NCI-H748 (cell line): ENCODE data around the gene NPW.

Source experiments
- DNase-seq: peaks from one replicate; lab custom pipeline; 2025; ENCODE audit not compliant: unreplicated experiment; lab: John Stamatoyannopoulos, UW

NPW gene

GRCh38 chr16:2019518-2019920 lies at the start of gene NPW:
Gene NPW (plus strand): TSS chr16:2019785.
- DNase-seq = peak; percentile 28

GRCh38 chr16:1971796-1972489 lies 47.6 kb upstream of the NPW start, which contains the start of gene TBL3:
Gene TBL3 (plus strand): TSS chr16:1972053. CDS start chr16:1972165, 112 bp downstream.
- DNase-seq = peak; percentile 91

- no peak for DNase-seq
These were observed 47.1 kb upstream of the NPW start for GRCh38 chr16:1972490-1972877.

- no peak for DNase-seq
These were observed 46.0 kb upstream of the NPW start for GRCh38 chr16:1973461-1974156.

DNA sequence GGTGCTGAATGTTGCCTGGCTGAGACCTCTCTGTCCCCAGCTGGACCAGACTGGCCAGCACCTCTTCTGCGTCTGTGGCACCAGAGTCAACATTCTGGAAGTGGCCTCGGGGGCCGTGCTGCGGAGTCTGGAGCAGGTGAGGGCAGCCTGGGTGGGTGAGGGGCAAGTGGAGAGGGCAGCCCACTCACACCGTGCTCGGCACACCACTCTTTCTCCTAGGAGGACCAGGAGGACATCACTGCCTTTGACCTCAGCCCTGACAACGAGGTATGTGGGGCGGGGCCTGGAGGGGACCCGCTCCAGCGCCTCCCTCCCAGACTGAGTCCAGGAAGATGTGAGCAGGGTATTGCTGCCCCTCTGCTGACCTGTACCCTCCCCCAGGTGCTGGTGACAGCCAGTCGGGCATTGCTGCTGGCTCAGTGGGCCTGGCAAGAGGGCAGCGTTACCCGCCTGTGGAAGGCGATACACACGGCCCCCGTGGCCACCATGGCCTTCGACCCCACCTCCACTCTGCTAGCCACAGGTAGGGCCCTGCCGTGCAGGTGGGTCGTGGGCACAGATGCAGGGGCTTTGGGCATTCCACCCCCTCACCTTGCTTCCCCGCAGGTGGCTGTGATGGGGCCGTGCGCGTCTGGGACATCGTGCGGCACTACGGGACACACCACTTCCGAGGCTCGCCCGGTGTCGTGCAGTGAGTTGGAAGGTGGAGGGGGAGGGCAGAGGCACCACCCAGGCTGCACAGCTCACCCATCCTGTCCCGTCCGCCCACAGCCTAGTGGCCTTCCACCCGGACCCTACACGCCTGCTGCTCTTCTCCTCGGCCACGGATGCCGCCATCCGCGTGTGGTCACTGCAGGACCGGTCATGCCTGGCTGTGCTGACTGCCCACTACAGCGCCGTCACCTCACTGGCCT lies 45.2 kb upstream of the NPW start:
- no peak for DNase-seq

GRCh38 chr16:1975432-1976215 lies 44.0 kb upstream of the NPW start:
- DNase-seq = no peak

- no peak for DNase-seq
These were observed 43.4 kb upstream of the NPW start for GRCh38 chr16:1976216-1976520.

DNA sequence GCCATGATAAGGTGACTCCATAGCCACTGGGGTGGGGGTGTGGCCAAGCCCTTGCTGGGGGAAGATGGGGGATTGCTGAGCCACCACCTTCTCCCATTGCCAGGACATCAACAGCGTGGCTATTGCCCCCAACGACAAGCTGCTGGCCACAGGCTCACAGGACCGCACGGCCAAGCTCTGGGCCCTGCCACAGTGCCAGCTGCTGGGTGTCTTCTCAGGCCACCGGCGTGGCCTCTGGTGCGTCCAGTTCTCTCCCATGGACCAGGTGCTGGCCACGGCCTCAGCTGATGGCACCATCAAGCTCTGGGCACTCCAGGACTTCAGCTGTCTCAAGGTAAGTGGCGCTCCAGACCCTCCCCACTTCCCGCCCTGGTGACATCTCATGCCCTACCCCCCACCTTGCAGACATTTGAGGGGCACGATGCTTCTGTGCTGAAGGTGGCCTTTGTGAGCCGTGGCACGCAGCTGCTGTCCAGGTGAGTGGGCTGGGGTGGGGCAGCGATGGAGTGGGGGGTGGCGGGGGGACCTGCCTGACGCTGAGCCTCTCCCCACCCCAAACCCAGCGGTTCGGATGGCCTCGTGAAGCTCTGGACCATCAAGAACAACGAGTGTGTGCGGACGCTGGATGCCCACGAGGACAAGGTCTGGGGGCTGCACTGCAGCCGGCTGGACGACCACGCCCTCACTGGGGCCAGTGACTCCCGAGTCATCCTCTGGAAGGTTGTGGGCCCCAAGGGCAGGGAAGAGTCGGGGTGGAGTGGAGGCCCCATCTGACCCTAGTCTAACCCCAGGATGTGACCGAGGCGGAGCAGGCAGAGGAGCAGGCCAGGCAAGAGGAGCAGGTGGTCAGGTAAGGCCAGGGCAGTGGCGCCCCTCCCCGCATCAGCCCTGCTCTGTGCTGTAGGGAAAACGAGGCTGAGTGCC lies 42.4 kb upstream of the NPW start:
- DNase-seq = no peak

GRCh38 chr16:1977875-1978268 lies 41.7 kb upstream of the NPW start:
- DNase-seq = no peak

DNA sequence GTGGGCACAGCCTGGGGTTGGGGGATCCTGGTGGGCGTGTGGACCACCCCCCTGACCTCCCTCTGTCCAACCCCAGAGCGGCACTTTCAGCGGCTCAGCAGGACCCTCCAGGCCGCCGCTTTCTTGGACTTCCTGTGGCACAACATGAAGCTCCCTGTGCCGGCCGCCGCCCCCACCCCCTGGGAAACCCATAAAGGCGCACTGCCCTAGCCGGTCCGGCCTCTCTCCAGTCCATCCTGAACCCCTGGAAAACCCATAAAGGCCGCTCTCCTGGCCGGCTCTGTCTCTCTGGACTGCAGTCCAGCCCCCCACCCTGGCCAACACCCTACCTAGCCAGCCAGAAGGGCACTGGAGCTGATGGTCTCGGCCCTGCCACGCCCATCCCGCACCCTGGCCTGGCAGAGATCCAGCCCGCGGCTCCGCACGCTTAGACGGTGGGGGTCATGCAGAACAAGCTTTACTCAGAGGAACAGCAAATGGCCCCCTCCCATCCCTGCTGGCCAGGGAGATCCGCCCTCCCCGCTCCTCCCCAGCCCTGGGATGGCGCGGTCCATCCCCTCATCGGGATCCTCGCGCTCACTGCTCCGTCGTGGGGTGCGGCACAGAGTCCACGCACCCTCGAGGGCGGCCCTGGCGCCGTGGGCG lies 41.0 kb upstream of the NPW start:
- DNase-seq = no peak

DNA sequence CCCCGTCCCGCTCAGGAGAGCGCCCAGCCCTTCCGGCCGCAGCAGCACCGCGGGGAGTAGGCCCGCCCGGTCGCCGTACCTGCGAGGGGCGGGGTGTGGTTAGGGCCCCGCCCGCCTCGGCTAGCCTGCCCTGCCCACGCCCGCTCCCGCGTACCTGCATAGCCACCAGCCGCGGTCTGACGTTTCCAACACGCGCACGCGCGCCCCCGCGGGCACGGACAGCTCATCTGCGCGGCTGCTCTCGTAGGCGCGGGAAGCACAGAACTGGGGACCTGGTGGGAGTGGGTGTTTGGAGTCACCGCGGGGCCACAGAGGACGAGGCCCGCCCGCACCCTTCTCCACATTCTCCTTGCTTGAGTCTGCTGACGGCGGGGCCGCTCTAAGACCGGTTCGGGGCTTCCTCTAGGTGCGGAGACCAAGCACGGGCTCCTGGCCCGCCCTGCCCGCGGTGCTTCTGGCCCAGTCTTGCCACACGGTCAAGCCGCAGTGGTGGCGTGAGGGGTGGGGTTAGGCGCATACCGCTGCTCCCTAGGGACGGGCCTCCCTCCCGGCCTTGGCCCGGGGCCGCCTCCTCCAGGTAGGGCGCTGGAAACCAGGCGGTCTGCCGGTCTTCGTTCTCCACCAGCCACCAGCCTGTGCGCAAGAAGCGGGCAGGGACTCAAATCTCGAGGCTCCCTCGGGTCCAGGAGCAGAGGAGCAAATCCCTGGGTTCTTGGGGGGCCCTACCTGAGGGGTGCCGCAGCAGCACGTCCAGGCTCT lies 40.1 kb upstream of the NPW start:
- peak; percentile 87 for DNase-seq

- peak; percentile 47 for DNase-seq
These were observed 39.4 kb upstream of the NPW start for GRCh38 chr16:1980030-1980769.

DNA sequence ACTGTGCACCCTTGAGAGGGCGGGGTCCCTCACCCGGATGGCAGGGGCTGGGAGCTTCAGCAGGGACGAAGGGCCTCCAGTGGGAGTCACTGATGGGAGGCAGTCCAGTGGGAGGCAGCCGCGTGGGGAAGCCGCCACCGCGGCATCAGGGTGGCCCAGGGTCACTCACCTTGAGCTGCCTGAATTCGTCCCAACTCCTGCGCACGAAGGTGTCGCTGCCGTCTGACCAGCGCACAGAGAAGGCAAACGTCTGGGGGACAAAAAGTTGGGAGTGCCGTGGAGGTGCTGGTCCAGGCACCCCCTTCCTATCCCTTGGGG lies 38.9 kb upstream of the NPW start:
- no peak for DNase-seq

DNA sequence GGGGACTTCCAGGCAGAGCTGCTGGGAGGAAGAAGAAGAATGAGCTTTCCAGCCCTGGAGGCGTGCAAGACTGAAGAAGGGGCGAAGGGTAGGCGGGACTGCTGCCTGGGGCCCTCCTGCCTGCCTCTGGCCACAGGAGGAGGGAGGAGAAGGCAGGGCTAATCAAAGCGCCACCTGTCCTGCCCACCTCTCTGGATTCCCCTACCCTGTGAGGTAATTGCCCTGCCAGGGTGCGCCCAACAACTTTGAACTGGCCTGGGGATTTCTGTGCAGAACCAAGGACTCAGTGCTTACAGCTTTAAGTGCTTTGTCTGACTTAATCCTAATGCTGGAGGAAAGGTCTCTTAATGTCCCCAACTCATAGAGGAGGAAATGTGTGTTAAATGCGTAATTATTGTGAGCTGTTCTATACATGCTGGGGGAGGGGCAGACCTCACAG lies 38.2 kb upstream of the NPW start, which contains the start of gene NOXO1:
Gene NOXO1, minus strand, starts transcription at position 72 of the 439 bp plus-strand sequence. CDS start 290 bp downstream, outside the sequence.
- no peak for DNase-seq

GRCh38 chr16:1982013-1982433 lies 37.6 kb upstream of the NPW start:
- no peak for DNase-seq

GRCh38 chr16:1982991-1983543 lies 36.5 kb upstream of the NPW start:
- no peak for DNase-seq

- peak; percentile 95 for DNase-seq
These were observed 35.8 kb upstream of the NPW start, which contains the start of gene GFER for GRCh38 chr16:1983544-1984346. Gene GFER (plus strand): TSS chr16:1984193. CDS start chr16:1984219, 26 bp downstream.
